ENCODE results near the gene ATP6V0B. TPM values are rescaled to one million over a fixed set of nuclear protein-coding genes. Genes with fewer than 3 reads are reported as not detected.

Gene ATP6V0B
- total RNA-seq, 1 experiment from 2014 or later: 235 TPM

DNA sequence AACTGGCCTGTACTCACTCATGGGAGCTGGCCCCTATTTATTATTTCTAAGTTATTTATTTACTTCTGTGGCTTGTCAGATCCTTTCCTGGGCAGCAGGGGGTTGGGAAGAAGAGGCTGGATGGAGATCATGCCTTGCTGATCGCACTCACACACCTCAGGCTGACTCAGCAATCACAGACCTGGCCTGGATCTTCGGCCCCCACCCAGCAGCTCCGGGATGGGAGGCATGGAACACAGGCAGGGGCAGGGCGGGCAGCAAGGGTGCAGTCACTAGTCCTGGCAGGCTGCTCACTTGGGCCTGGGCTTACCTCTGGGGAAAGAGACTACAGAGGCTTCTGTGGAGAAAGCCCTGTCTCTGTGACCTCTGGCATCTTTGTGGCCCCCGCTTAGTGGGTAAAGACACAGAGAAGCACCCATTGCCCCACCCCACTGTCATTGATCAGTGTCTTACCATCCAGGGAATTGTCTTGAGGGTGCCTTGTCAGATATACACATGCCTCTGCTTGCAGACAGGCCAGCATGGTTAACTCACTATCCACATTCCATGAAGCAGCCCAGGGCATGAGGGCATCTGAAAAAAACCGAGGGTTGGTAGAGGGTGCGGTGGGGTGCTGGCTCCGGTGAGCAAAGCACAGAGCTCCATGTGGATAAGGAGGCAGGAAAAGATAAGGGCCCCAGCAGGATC, 37.4 kb upstream of the ATP6V0B start:
- Histone ChIP-seq H3K27me3 (replicated peaks) (no peaks in the 10 kb centered on the region), H3K4me1 (replicated peaks) (peaks cover 46% of the 10 kb centered on the region)

GRCh38 chr1:43938383-43938782, 36.4 kb upstream of the ATP6V0B start:
- DNase-seq (ENCODE audit: low read depth in 1 of 2, low spot score in 2 of 2): no peak
- H3K4me3 ChIP-seq: no peak overlapping the region
- no peak overlapping the region for H3K27ac ChIP-seq
- no peaks in the 10 kb centered on the region for H3K9me3 ChIP-seq (replicated peaks)
- no peaks in the 10 kb centered on the region for H3K27me3 ChIP-seq (replicated peaks)
- H3K36me3 ChIP-seq: no peaks in the 10 kb centered on the region
- peaks cover 36% of the 10 kb centered on the region for H3K4me1 ChIP-seq (replicated peaks)

More for the DNA sequence above, 37.4 kb upstream of the ATP6V0B start:
- no peak overlapping the region for H3K27ac ChIP-seq
- peak in 1 of 2 experiments; percentile 42 for DNase-seq (ENCODE audit: low read depth in 1 of 2, low spot score in 2 of 2)
- no peaks in the 10 kb centered on the region for H3K36me3 ChIP-seq
- no peaks in the 10 kb centered on the region for H3K9me3 ChIP-seq (replicated peaks)
- no peak overlapping the region for H3K4me3 ChIP-seq

DNA sequence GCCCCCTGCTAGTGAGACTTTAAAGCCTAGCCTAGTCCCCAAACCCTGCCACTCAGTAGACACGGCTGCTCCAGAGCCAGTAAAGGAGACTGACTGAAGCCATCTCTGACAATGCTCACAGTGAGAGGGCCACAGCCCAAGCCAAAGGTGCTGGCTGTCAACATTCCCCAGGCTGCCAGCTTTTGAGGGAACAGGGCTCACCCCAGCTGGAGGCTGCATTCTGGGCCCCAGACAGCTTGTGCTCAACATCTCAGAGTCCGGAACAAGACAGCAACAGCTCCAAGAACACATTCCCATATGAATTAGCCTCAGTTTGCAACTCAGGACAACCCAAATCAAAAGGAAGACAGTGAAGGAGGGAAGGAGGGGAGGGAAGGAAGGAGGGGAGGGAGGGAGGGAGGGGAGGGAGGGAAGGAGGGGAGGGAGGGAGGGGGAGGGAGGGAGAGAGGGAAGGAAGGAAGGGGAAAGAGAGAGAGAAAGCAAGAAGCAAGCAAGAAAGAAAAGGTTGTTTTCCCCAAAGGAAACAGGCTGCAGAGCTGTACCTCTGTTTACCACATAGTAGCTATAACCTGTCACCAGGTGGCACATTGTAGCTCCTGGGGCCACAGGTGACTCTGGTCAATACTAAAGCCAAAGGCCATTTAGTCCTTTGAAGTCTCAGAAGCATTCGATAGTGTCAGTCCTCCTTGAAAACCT, 35.7 kb upstream of the ATP6V0B start:
- no peaks in the 10 kb centered on the region for H3K9me3 ChIP-seq (replicated peaks)
- H3K27me3 ChIP-seq (replicated peaks): no peaks in the 10 kb centered on the region
- no peak overlapping the region for H3K27ac ChIP-seq
- no peak overlapping the region for H3K4me3 ChIP-seq
- H3K36me3 ChIP-seq: no peaks in the 10 kb centered on the region
- DNase-seq (ENCODE audit: low read depth in 1 of 2, low spot score in 2 of 2): no peak
- H3K4me1 ChIP-seq (replicated peaks): peaks cover 29% of the 10 kb centered on the region

- no peak overlapping the region for H3K27ac ChIP-seq
- H3K36me3 ChIP-seq: no peaks in the 10 kb centered on the region
- DNase-seq (ENCODE audit: low read depth in 1 of 2, low spot score in 2 of 2): no peak
- peaks cover 13% of the 10 kb centered on the region for H3K4me1 ChIP-seq (replicated peaks)
- no peaks in the 10 kb centered on the region for H3K27me3 ChIP-seq (replicated peaks)
- no peaks in the 10 kb centered on the region for H3K9me3 ChIP-seq (replicated peaks)
- no peak overlapping the region for H3K4me3 ChIP-seq
These were observed 32.3 kb upstream of the ATP6V0B start for GRCh38 chr1:43942411-43942810.

DNA sequence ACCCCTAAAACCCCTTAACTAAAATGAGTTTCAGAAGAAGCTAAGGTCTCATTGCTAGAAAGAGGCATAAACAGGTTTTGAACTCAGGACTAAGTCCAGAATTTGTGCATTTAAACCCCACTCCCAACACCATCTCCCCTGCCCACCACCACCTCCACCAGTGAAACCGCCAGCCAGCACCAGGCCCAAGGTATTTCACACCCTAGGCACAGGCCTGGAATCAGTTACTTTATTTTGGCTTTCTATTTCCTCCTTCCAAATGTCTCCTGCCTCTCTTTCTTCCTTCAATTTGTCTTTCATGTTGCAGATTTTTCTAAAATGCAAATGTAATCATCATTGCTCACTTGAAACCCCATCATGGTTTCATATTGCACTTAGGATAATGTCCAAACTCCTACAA, 29.9 kb upstream of the ATP6V0B start:
- H3K4me1 ChIP-seq (replicated peaks): peaks cover 21% of the 10 kb centered on the region
- peaks cover 4% of the 10 kb centered on the region; the same call in 1 of the 2 replicates for H3K36me3 ChIP-seq
- no peak for DNase-seq (ENCODE audit: low read depth in 1 of 2, low spot score in 2 of 2)
- no peaks in the 10 kb centered on the region for H3K9me3 ChIP-seq (replicated peaks)
- H3K27ac ChIP-seq: no peak overlapping the region
- no peaks in the 10 kb centered on the region for H3K27me3 ChIP-seq (replicated peaks)
- H3K4me3 ChIP-seq: no peak overlapping the region

DNA sequence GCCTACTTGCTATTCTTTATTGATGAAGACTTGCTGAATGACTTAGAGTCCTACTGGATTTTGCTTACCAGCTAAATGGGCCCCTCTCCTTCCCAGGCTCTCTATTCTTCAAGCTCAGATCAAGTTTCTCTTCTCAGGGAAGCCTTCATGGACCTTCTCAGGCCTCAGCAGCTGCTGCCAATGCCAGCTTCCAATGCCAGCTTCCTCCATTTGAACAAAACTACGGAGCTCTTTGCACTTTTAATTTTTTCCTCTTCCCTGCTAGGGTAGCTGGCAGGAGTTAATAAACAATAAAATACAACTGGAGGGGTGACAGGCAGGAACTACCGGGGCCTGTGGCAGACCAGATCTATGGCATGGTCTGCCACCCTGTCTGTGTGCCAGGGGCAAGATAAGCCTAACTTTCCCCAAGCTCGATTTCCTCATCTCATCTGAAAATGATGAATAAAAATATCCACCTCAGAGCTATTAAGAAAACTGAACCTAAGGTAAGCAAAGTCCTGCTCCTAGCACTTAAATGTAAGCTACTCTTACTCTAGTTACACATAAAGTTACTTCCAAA, 29.0 kb upstream of the ATP6V0B start:
- H3K4me1 ChIP-seq (replicated peaks): peaks cover 21% of the 10 kb centered on the region
- H3K9me3 ChIP-seq (replicated peaks): no peaks in the 10 kb centered on the region
- H3K27ac ChIP-seq: peak overlapping the region; percentile 99
- H3K36me3 ChIP-seq: peaks cover 13% of the 10 kb centered on the region; the same call in 1 of the 2 replicates
- H3K27me3 ChIP-seq (replicated peaks): no peaks in the 10 kb centered on the region
- H3K4me3 ChIP-seq: peak overlapping the region; percentile 61
- DNase-seq (ENCODE audit: low read depth in 1 of 2, low spot score in 2 of 2): no peak

DNA sequence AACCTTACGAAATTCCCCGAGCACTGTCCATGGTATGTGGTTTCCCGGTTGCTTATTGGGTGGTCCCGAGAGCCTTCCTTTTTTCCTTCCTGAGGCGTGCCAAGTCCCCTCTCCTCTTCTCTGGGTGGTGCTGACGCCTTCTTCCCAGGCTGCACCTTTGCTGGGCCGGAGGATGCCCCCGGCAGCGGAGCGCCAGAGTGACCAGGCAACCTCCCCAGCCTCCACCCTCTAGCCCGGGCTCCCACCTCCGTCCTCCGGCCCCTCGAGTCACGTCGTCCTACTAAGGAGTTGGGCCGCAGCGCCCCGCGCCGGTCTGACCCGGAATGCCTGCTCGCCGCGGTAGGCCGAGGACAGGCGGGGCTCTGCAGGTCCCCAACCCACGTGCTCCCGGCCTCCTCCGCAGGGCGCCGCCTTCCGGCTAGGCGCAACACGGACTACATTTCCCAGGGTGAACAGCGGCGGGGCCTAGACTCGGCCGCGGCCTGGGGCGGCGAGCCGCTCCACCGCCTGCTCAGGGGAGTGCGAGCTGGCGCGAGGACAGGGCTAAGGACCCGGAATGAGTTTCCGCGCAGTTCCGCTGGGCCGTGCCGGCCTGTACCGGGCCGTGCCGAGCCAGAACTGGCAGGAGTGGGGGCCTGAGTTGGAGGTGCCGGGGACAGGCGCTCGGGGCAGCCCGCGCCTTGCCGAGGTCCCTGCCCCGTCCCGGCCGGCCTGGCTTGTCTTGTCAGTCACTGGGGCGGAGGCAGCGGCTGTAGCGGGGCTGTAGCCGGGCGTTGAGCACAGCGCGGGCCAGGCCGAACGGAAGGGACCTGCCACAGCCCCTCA, 28.3 kb upstream of the ATP6V0B start, which contains the start of gene IPO13:
Gene IPO13 (plus strand): TSS at position 715 of the 825 bp plus-strand sequence. CDS start 651 bp downstream, outside the sequence.
- Histone ChIP-seq H3K36me3 (peaks cover 16% of the 10 kb centered on the region; the same call in 1 of the 2 replicates), H3K4me3 (peak within 1 kb of the TSS; percentile 61), H3K4me1 (replicated peaks) (peaks cover 21% of the 10 kb centered on the region), H3K27ac (peak within 1 kb of the TSS; percentile 99), H3K9me3 (replicated peaks) (no peaks in the 10 kb centered on the region), H3K27me3 (replicated peaks) (no peaks in the 10 kb centered on the region)
- peak; percentile 96 to 99 for DNase-seq (ENCODE audit: low read depth in 1 of 2, low spot score in 2 of 2)

DNA sequence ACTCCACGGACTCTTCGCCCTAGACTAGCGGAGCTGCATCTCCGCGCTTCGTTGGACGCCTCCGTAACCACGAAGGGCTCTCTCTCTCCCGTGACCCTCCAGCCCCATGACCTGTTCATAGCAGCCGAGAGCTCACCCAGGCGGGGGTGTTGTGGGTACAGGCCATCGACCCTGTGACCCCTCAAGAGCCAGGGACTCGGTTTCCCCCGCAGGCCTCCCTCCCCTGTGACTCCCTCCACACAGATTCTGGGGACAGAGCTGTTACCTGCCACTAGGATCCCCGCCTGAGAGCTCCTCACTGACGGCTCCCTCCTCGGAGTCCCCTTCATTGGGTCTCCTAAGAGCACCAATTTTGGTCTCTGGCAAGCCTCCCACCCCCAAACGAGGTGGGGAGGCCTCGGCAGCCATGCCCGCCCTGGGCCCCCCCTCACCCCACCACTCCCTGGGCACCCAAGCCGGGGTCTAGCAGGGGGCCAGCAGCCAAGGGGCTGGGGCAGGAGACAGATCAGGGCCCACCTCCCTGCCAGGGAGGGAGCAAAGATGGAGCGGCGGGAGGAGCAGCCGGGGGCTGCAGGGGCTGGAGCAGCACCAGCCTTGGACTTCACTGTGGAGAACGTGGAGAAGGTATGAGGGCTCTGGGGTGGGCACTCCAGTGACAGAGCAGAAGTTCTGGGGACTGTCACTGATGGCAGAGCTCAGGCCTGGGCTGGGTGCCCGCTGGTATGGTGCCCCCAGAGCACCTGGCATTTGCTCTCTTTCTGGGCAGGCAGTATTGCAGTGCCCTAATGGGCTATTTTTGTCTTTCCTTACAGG, 27.5 kb upstream of the ATP6V0B start:
- Histone ChIP-seq H3K9me3 (replicated peaks) (no peaks in the 10 kb centered on the region), H3K36me3 (peaks cover 21% of the 10 kb centered on the region; the same call in 1 of the 2 replicates), H3K4me3 (peak overlapping the region; percentile 61), H3K4me1 (replicated peaks) (peaks cover 21% of the 10 kb centered on the region), H3K27ac (peak overlapping the region; percentile 99), H3K27me3 (replicated peaks) (no peaks in the 10 kb centered on the region)
- no peak for DNase-seq (ENCODE audit: low read depth in 1 of 2, low spot score in 2 of 2)

DNA sequence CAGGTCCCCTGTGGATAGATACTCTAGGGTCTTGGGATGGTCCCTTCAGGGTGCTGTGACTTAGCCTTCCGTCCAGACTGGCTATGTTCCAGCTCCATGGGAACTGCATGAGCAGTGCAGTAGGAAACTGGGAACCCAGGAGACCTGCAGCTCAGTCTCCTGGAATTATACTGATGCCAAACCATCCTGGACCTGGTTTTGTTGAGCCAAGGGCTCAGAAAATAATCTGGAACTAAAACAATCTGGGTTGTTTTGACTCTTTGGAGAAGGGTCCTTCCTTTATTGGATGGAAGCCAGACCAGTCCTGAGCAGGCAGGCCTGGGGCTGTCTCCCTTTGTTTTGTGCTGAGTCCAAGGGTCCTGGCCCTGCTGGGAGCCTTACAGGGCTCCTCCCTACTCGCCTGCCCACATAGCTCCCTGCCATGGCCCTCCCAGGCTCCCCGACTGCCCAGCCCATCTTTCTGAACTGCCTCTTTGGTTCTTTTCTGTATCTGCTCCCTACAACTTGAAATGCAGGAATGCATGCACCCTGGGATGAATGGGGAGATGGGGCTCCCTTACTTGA, 26.8 kb upstream of the ATP6V0B start:
- H3K9me3 ChIP-seq (replicated peaks): no peaks in the 10 kb centered on the region
- no peaks in the 10 kb centered on the region for H3K27me3 ChIP-seq (replicated peaks)
- DNase-seq (ENCODE audit: low read depth in 1 of 2, low spot score in 2 of 2): no peak
- peak overlapping the region; percentile 61 for H3K4me3 ChIP-seq
- H3K36me3 ChIP-seq: peaks cover 21% of the 10 kb centered on the region; the same call in 1 of the 2 replicates
- no peak overlapping the region for H3K27ac ChIP-seq
- peaks cover 21% of the 10 kb centered on the region for H3K4me1 ChIP-seq (replicated peaks)

DNA sequence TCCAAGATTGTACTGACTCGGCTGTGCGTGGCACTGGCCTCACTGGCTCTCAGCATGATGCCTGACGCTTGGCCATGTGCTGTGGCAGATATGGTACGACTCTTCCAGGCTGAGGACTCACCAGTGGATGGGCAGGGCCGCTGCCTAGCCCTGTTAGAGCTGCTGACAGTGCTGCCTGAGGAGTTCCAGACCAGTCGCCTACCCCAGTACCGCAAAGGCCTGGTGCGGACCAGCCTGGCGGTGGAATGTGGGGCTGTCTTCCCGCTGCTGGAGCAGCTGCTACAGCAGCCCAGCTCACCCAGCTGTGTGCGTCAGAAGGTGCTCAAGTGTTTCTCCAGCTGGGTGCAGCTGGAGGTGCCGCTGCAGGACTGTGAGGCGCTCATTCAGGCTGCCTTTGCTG, 25.1 kb upstream of the ATP6V0B start:
- no peaks in the 10 kb centered on the region for H3K27me3 ChIP-seq (replicated peaks)
- H3K9me3 ChIP-seq (replicated peaks): no peaks in the 10 kb centered on the region
- H3K36me3 ChIP-seq: peaks cover 21% of the 10 kb centered on the region; the same call in 1 of the 2 replicates
- DNase-seq (ENCODE audit: low read depth in 1 of 2, low spot score in 2 of 2): no peak
- peaks cover 21% of the 10 kb centered on the region for H3K4me1 ChIP-seq (replicated peaks)
- no peak overlapping the region for H3K4me3 ChIP-seq
- no peak overlapping the region for H3K27ac ChIP-seq

- Histone ChIP-seq H3K27ac (no peak overlapping the region), H3K36me3 (peaks cover 22% of the 10 kb centered on the region), H3K4me1 (replicated peaks) (peaks cover 11% of the 10 kb centered on the region), H3K27me3 (replicated peaks) (no peaks in the 10 kb centered on the region), H3K4me3 (no peak overlapping the region), H3K9me3 (replicated peaks) (no peaks in the 10 kb centered on the region)
- no peak for DNase-seq (ENCODE audit: low read depth in 1 of 2, low spot score in 2 of 2)
These were observed 23.5 kb upstream of the ATP6V0B start for GRCh38 chr1:43951021-43951985.

Data from SJSA1 (cell line).